GM21367 (cell line): ENCODE data around the gene ATG3.
"Not testable (repeated sequence)": the region's sequence is repeated elsewhere in the genome, so short reads cannot be mapped to it uniquely, and the experiment has no call there.

Experiments used
- ATAC-seq: cut with Tn5 transposase; IDR thresholded peaks from one replicate; pipeline ENCODE4 v1.9.1; 2021; ENCODE audit not compliant: unreplicated experiment

The ATG3 gene

GRCh38 chr3:112500621-112501020 is 61.1 kb downstream of the ATG3 start:
- ATAC-seq, result no peak

GRCh38 chr3:112498914-112499711 is 62.6 kb downstream of the ATG3 start, which contains the start of gene BTLA:
Gene BTLA (minus strand): TSS chr3:112499472. CDS start chr3:112499358, 114 bp downstream.
- peak; percentile 61 for ATAC-seq

- no peak for ATAC-seq
Measured at GRCh38 chr3:112497897-112498548, 63.7 kb downstream of the ATG3 start.

GRCh38 chr3:112496366-112497067 is 65.2 kb downstream of the ATG3 start:
- ATAC-seq, result no peak

GRCh38 chr3:112494448-112494767 is 67.4 kb downstream of the ATG3 start:
- ATAC-seq, result not testable (repeated sequence)

- no peak for ATAC-seq
Measured at GRCh38 chr3:112492124-112492523, 69.6 kb downstream of the ATG3 start.

GRCh38 chr3:112491373-112491772 is 70.4 kb downstream of the ATG3 start:
- ATAC-seq, result no peak

- no peak for ATAC-seq
Measured at GRCh38 chr3:112489674-112490479, 71.9 kb downstream of the ATG3 start.

- ATAC-seq, result no peak
Measured at GRCh38 chr3:112486811-112487505, 74.8 kb downstream of the ATG3 start.

GRCh38 chr3:112484352-112484751 is 77.4 kb downstream of the ATG3 start:
- no peak for ATAC-seq

- ATAC-seq, result no peak
Measured at GRCh38 chr3:112482675-112483074, 79.1 kb downstream of the ATG3 start.
